AG04450 (cell line): ENCODE measurements around the gene SNCB. TPM values are rescaled to one million over a fixed set of nuclear protein-coding genes. Genes with fewer than 3 reads are reported as not detected.

Experiments
- CTCF ChIA-PET: fragments of 300-600, 350-600 bp; formaldehyde crosslinking; extraction: SDS; loops from one replicate; lab custom pipeline; 2022; ENCODE audit warnings: antibody characterized with exemption, inconsistent platforms; lab: Charles Lee
- POLR2A ChIA-PET: fragments of 350-600 bp; formaldehyde crosslinking; extraction: SDS; loops from one replicate; lab custom pipeline; 2021; ENCODE audit warnings: antibody characterized with exemption, inconsistent platforms; lab: Yijun Ruan, JAX
- DNase-seq: peaks from one replicate; pipeline ENCODE4 v3.0.0-alpha.2; 2011; ENCODE audit warnings: low read depth, low spot score
- H3K27ac ChIP-seq: one replicate; pipeline ENCODE4 v1.5.1; 2012; ENCODE audit warnings: low read depth, low read length, control low read depth
- H3K27me3 ChIP-seq: one replicate; pipeline ENCODE4 v1.6.0; 2012; ENCODE audit warnings: low read length; ENCODE audit not compliant: control insufficient read depth, insufficient read depth
- H3K4me3 ChIP-seq: 2 replicates; pipeline ENCODE4 v1.5.1; 2011; ENCODE audit warnings: mild to moderate bottlenecking, low read depth, low read length, control low read depth
- H3K9me3 ChIP-seq: 2 replicates; pipeline ENCODE4 v1.5.1; 2012; ENCODE audit warnings: low read length; ENCODE audit not compliant: control insufficient read depth, insufficient read depth
- polyA plus RNA-seq: library from polyadenylated mRNA; depleted of rRNA; stranded (reverse); fragments of >200 nt; gene quantifications from 2 replicates; pipeline ENCODE4 v1.2.3, GENCODE V29; 2011
- TF ChIP-seq, protein P1 (sequence below): IDR thresholded peaks from 2 replicates; pipeline ENCODE4 v1.5.1; 2011; ENCODE audit warnings: low read depth, low read length, control low read depth, inconsistent platforms

Gene SNCB
- polyA plus RNA-seq, 1 experiment: 0.17 TPM

DNA sequence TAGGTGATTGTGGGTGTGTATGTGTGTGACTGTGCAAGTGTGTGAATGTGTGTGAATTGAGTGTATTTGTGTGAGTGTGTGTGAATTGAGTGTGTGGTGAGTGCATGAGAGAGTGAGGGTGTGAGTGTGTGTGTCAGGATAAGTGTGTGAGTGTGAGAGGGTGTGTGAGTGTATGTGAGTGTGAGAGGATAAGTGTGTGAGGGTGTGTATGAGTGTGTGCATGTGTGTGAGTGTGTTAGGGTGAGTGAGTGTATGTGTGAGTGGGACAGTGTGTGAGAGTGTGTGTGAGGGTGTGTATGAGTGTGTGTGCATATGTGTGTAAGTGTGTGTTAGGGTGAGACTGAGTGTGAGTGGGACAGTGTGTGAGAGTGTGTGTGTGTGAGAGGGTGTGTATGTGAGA lies 42.0 kb downstream of the SNCB start:
- ChIA-PET POLR2A (no interaction called here), CTCF (interaction anchor here (4.2 kb wide), 1 partner anchor 15 kb away, joined by 21 read pairs; no protein-coding TSS in a partner anchor)
- TF ChIP-seq, protein P1, sequence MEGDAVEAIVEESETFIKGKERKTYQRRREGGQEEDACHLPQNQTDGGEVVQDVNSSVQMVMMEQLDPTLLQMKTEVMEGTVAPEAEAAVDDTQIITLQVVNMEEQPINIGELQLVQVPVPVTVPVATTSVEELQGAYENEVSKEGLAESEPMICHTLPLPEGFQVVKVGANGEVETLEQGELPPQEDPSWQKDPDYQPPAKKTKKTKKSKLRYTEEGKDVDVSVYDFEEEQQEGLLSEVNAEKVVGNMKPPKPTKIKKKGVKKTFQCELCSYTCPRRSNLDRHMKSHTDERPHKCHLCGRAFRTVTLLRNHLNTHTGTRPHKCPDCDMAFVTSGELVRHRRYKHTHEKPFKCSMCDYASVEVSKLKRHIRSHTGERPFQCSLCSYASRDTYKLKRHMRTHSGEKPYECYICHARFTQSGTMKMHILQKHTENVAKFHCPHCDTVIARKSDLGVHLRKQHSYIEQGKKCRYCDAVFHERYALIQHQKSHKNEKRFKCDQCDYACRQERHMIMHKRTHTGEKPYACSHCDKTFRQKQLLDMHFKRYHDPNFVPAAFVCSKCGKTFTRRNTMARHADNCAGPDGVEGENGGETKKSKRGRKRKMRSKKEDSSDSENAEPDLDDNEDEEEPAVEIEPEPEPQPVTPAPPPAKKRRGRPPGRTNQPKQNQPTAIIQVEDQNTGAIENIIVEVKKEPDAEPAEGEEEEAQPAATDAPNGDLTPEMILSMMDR: no peak
- Histone ChIP-seq H3K9me3 (peaks cover 36% of the 10 kb centered on the region), H3K27ac (no peak overlapping the region), H3K27me3 (no peaks in the 10 kb centered on the region), H3K4me3 (no peak overlapping the region)
- DNase-seq: no peak

DNA sequence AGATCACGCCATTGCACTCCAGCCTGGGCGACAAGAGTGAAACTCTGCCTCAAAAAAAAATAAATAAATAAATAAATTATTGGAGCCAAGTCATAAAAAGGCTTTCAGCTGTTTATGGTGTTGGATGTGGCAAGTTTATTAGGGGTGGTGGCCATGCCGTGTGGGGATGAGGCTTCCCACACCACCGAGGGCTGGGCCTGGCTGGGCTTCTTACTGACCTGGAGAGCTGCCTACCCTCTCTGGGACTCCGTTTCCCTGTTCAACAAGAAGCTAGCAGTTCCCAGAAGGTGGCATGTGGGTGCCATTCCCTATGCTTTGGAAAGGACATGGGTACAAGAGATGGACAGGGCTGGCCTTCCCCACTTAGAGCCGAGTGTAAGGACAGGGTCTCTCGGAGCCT lies 42.9 kb downstream of the SNCB start:
- H3K27ac ChIP-seq: no peak overlapping the region
- no peak for DNase-seq
- ChIA-PET POLR2A (interaction anchor here (0.7 kb wide), 1 partner anchor 1013 kb away, joined by 3 read pairs; no protein-coding TSS in a partner anchor), CTCF (interaction anchor here (1.3 to 4.2 kb wide), 2 partner anchors 14 to 70 kb away, joined by 3 to 21 read pairs; no protein-coding TSS in a partner anchor)
- no peaks in the 10 kb centered on the region for H3K27me3 ChIP-seq
- TF ChIP-seq, protein P1: no peak
- no peak overlapping the region for H3K4me3 ChIP-seq
- H3K9me3 ChIP-seq: peaks cover 36% of the 10 kb centered on the region

DNA sequence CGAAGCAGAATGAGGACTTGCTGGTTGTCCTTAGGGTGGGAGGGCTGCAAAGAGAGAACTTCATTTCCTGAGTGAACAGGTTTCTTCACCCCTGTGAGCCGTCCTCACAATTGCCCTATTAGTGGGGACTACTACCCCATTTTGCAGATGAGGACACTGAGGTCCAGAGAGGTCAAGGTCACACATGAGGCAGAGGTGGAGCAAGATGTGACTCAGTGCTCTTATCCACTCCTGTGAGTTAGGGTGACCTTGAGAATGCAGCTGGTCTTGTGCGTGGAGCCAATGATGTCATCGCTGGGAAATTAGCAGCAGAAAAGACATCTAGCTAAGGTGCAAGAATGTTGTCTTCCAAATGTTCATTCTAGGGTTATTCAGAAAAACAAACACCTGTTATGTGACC lies 47.3 kb downstream of the SNCB start:
- TF ChIP-seq, protein P1: no peak
- ChIA-PET POLR2A (no interaction called here), CTCF (interaction anchor here (1.4 kb wide), 1 partner anchor 9 kb away, joined by 4 read pairs; no protein-coding TSS in a partner anchor)
- DNase-seq: no peak
- Histone ChIP-seq H3K27ac (no peak overlapping the region), H3K4me3 (no peak overlapping the region), H3K27me3 (no peaks in the 10 kb centered on the region), H3K9me3 (peaks cover 29% of the 10 kb centered on the region)

DNA sequence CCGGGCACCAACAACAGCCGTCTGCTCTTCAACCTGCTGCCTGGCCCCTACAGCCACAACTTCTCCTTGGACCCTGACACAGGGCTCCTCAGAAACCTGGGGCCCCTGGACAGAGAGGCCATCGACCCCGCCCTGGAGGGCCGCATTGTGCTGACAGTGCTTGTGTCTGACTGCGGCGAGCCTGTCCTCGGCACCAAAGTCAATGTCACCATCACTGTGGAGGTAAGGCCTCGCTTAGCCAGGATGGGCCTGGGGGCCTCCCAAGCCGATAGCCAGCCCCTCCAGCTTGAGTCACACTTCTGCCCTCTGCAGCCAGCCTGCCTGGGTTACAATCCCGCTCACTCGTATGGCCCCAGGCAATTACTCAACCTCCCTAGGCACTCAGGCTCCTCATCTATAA lies 49.0 kb downstream of the SNCB start:
- CTCF ChIA-PET: no interaction called here
- POLR2A ChIA-PET: no interaction called here

DNA sequence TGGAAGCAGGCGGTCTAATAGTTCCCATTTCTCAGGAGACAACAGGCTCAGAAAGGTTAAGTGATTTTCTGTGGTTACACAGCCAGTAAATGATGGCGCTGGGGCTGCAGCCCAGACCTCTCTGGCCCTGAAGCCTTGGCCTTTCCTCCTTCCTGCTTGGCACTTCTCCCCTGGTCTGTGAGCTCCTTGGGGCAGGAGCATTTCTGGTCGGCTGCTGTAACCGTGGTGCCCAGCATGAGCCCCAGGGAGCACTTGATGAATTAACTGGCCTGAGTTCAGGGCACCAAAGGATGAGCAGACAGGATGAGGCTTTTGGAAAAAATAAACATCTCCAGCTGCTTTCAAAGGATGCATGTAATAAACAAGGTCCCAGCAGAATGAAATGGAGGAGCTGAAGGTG lies 51.0 kb downstream of the SNCB start:
- CTCF ChIA-PET: interaction anchor here (0.6 to 2.6 kb wide), 6 partner anchors 10 to 162 kb away, joined by 3 to 16 read pairs (median 5); no protein-coding TSS in a partner anchor
- DNase-seq: no peak
- POLR2A ChIA-PET: interaction anchor here (0.6 kb wide), 1 partner anchor 34 kb away, joined by 3 read pairs; no protein-coding TSS in a partner anchor
- Histone ChIP-seq H3K27me3 (no peaks in the 10 kb centered on the region), H3K27ac (no peak overlapping the region), H3K9me3 (peaks cover 5% of the 10 kb centered on the region), H3K4me3 (no peak overlapping the region)
- TF ChIP-seq, protein P1: no peak

More for the DNA sequence above, 49.0 kb downstream of the SNCB start:
- Histone ChIP-seq H3K27ac (no peak overlapping the region), H3K4me3 (no peak overlapping the region), H3K27me3 (no peaks in the 10 kb centered on the region), H3K9me3 (peaks cover 25% of the 10 kb centered on the region)
- no peak for DNase-seq
- TF ChIP-seq, protein P1: no peak
